Activated T-cell treated with anti-CD3 and anti-CD28 coated beads, Interleukin-2, amount 50 U/mL, for 72 hours (primary cell): ENCODE measurements around the gene BLOC1S3. TPM values are rescaled to one million over a fixed set of nuclear protein-coding genes. Genes with fewer than 3 reads are reported as not detected.

Experiments used
- ATAC-seq, 2 donors: fragments of 150-1000 bp; cut with Tn5 transposase; replicated peaks in 1 of 2; 2 replicates each; pipeline ENCODE4 v1.10.0; 2021; ENCODE audit warnings: moderate library complexity in 2 of 2, mild to moderate bottlenecking in 1 of 2
- DNase-seq, 2 donors: peaks; one replicate each; pipeline ENCODE4 v3.0.0; 2021 to 2022; ENCODE audit warnings: mixed read lengths in 1 of 2
- H3K27ac Mint-ChIP-seq: one replicate; pipeline ENCODE4 v1.8.0; 2022; ENCODE audit warnings: mild to moderate bottlenecking, moderate library complexity, mixed read lengths
- H3K27me3 Mint-ChIP-seq: one replicate; pipeline ENCODE4 v1.8.0; 2022; ENCODE audit warnings: low read depth, mixed read lengths
- H3K36me3 Mint-ChIP-seq, 2 donors: one replicate each; pipeline ENCODE4 v1.8.0; 2022; ENCODE audit warnings: mixed read lengths in 2 of 2, mild to moderate bottlenecking in 1 of 2; ENCODE audit not compliant: insufficient read depth in 2 of 2
- H3K4me1 Mint-ChIP-seq: one replicate; pipeline ENCODE4 v1.8.0; 2022; ENCODE audit warnings: low read depth, mixed read lengths
- H3K4me3 Mint-ChIP-seq, 2 donors: one replicate each; pipeline ENCODE4 v1.8.0; 2022; ENCODE audit warnings: mild to moderate bottlenecking in 2 of 2, mixed read lengths in 2 of 2, moderate library complexity in 2 of 2
- H3K9me3 Mint-ChIP-seq, 2 donors: one replicate each; pipeline ENCODE4 v1.8.0; 2022; ENCODE audit warnings: mixed read lengths in 2 of 2
- total RNA-seq, 2 donors: library from RNA; stranded (reverse); gene quantifications; one replicate each; pipeline ENCODE4 v1.2.3, GENCODE V29; 2022

BLOC1S3 gene, protein sequence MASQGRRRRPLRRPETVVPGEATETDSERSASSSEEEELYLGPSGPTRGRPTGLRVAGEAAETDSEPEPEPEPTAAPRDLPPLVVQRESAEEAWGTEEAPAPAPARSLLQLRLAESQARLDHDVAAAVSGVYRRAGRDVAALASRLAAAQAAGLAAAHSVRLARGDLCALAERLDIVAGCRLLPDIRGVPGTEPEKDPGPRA
- total RNA-seq = 10 to 100 TPM; 16.7 to 17.7 TPM

DNA sequence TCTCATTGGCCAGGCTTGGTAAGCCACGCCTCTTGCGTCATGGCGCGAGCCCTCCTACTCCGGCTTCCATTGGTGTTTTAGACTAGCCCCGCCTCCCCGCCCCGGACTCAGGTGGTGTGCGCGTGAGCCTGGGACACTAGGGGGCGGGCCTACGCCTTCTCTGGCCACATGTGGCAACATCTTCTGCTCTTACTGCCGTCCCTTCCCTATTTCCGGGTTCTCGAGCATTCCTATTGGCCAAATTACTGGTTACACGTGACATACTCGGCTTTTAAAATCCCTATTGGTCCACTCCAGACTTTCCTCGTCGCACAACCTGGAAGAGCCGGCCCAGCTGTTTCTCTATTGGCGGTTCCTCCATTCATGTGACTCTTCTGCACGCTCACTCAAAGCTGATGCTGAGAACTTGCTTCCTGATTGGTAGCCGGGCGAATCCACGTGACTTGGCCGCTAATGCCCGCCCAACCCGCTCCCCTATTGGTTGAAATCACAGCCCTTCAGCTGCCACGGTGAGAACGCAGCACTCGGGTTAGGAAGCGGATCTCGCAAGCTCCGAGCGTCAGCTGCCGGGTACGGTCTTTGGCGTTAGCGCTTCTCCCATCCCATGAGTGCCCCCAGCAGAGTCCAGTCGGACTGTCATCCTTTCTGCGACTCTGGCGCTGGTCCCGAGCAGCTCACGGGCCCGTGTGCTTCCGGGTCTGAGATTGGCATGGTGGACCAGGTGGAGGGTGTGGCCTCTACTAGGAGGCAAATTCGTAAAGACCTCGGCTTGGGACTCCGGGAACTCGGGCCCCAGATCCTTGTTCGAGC, at the start of gene BLOC1S3:
TSS of gene BLOC1S3 (plus strand) at position 523 of the 810 bp plus-strand sequence. CDS start 513 bp downstream, outside the sequence.
- peak; percentile 90 to 91 for ATAC-seq
- peak within 1 kb of the TSS; percentile 66 for H3K27ac Mint-ChIP-seq
- peak; percentile 100 for DNase-seq

DNA sequence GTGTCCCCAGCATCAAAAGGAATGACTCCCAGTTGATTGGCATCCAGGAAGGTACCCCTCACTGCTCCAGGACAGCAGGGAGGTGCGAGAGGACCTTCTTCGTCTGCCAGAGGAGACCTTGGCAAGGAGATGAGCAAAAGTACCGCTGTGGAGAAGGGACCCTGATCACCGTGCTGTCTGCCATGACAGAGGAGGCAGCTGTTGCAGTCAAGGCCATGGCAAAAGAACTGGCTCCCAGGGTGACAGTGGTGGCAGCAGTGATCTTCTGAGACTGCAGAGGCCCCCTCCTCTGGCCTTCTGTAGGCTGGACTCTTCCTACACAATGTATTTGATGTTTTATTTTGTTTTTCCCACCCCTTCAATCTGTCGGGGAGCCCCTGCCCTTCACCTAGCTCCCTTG, 49.8 kb upstream of the BLOC1S3 start:
- peaks cover 18% of the 10 kb centered on the region for H3K4me1 Mint-ChIP-seq
- DNase-seq = no peak
- no peak overlapping the region for H3K4me3 Mint-ChIP-seq
- H3K36me3 Mint-ChIP-seq = no peaks in the 10 kb centered on the region
- H3K27me3 Mint-ChIP-seq = no peaks in the 10 kb centered on the region
- no peak for ATAC-seq
- H3K27ac Mint-ChIP-seq = no peak overlapping the region
- H3K9me3 Mint-ChIP-seq = no peaks in the 10 kb centered on the region

More for the DNA sequence above, at the start of gene BLOC1S3:
- H3K27me3 Mint-ChIP-seq = no peaks in the 10 kb centered on the region
- H3K4me3 Mint-ChIP-seq = peak within 1 kb of the TSS; percentile 80 to 84
- H3K9me3 Mint-ChIP-seq = no peaks in the 10 kb centered on the region
- H3K36me3 Mint-ChIP-seq = peaks cover 2% of the 10 kb centered on the region in 2 donors
- peaks cover 41% of the 10 kb centered on the region for H3K4me1 Mint-ChIP-seq

DNA sequence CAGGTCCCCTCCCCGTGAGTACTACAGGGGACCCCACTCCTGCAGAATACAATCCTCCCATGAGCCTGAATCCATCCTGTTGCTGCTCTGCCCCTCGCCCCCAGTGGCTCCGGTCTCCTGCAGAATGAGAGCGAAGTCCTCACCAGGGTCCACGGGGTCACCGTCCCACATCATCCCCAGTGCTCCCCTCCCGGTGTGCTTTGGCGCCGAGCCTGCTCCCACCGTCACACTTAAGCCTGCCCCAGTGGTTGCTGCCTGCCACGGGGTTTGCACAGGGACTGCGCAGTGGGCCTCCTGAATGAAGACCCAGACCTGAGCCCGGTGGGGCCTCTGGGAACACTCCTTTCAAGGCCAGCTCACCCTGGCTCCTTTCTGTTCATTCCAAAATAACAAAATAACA, 48.3 kb upstream of the BLOC1S3 start:
- no peak for DNase-seq
- Mint-ChIP-seq H3K9me3 (no peaks in the 10 kb centered on the region), H3K4me3 (no peak overlapping the region), H3K36me3 (no peaks in the 10 kb centered on the region), H3K27me3 (no peaks in the 10 kb centered on the region), H3K27ac (no peak overlapping the region), H3K4me1 (peaks cover 18% of the 10 kb centered on the region)
- ATAC-seq = no peak

DNA sequence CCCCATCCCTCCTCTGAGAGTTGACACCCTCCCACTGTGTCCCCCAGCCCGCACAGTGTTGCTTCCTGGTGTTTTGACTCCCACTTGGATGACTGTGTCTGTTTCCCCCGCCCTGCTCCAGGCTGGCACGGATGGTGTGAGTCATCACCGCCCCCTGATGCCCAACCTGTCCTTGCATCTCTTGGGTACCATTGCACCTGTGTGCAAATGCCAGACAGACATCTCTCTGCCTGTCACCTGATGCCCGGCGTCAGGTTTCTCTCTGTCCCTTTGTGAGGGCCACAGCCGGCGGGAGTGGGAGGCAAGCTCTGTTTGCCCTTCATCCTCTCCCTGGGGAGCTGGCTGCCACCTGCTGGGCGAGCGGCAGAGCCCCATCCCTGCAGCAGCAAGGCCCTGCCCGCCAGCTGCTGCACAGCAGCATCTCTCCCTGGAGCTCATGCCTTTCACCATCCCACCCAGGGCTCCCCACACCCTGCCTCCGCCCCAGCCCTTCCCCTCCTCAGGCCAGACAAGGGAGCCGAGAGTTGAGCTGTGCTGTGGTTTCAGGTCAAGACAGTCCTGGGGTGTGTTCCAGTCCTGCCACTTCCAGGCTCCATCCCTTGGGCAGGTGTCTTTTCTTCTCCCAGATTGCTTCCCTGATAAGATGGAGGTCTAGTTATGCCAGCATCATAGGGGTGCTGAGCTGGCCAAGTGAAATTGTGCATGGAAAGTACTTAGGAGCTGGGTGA, 47.5 kb upstream of the BLOC1S3 start:
- H3K36me3 Mint-ChIP-seq = no peaks in the 10 kb centered on the region
- H3K27ac Mint-ChIP-seq = no peak overlapping the region
- DNase-seq (no peak), ATAC-seq (no peak)
- no peaks in the 10 kb centered on the region for H3K27me3 Mint-ChIP-seq
- peaks cover 13% of the 10 kb centered on the region for H3K4me1 Mint-ChIP-seq
- H3K4me3 Mint-ChIP-seq = no peak overlapping the region
- no peaks in the 10 kb centered on the region for H3K9me3 Mint-ChIP-seq

DNA sequence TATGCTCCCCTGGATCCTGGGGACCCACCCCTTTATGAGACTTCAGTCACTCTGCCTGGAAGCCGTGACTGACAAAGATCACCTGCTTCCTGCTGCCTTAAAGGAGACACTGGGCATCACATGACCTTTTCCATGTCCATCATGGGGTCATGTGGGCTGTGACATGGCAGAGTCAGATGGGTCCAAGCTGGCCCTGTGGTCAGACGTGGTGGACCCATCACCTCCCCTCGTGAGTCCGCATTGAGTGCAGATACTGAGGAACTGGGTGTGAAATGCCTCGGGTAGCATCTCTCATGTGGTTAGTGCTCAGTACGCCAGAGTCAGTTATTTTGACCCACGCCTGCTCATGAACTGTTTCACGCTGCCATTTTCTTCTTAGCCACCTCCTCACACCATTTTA, 44.9 kb upstream of the BLOC1S3 start:
- Mint-ChIP-seq H3K9me3 (no peaks in the 10 kb centered on the region), H3K4me1 (no peaks in the 10 kb centered on the region), H3K36me3 (no peaks in the 10 kb centered on the region), H3K27ac (no peak overlapping the region), H3K4me3 (no peak overlapping the region), H3K27me3 (no peaks in the 10 kb centered on the region)
- ATAC-seq = no peak
- no peak for DNase-seq

DNA sequence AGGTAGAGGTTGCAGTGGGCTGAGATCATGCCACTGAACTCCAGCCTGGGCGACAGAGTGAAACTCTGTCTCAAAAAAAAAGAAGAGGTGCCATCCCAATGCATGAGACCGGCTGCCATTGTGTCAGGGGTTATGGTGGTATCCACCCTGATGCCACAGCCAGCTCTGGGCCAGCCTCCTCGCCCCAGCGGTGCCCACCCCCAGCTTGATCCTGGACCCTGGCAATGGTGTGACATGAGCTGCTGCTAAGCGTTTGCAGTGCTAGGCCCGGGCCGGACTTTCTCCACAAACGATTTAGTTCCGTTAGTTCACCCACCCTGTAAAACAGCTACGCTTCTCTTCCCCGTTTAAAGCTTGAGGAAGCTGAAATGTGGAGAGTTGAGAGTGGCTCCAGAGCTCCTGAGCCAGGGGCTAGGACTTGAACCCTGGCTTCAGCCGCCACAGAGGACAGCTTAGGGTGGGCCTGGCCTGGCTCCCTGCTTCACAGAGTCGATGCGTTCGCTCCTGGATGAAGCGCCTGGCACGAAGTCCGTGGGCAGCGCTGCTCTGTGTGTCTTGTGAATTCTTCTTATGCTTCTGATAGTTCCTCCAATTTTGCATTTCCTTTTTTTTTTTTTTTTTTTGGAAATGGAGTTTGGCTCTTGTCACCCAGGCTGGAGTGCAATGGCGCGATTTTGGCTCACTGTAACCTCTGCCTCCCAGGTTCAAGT, 43.3 kb upstream of the BLOC1S3 start:
- Mint-ChIP-seq H3K27ac (no peak overlapping the region), H3K4me1 (no peaks in the 10 kb centered on the region), H3K9me3 (no peaks in the 10 kb centered on the region), H3K27me3 (no peaks in the 10 kb centered on the region), H3K4me3 (no peak overlapping the region), H3K36me3 (no peaks in the 10 kb centered on the region)
- no peak for DNase-seq
- ATAC-seq = no peak

DNA sequence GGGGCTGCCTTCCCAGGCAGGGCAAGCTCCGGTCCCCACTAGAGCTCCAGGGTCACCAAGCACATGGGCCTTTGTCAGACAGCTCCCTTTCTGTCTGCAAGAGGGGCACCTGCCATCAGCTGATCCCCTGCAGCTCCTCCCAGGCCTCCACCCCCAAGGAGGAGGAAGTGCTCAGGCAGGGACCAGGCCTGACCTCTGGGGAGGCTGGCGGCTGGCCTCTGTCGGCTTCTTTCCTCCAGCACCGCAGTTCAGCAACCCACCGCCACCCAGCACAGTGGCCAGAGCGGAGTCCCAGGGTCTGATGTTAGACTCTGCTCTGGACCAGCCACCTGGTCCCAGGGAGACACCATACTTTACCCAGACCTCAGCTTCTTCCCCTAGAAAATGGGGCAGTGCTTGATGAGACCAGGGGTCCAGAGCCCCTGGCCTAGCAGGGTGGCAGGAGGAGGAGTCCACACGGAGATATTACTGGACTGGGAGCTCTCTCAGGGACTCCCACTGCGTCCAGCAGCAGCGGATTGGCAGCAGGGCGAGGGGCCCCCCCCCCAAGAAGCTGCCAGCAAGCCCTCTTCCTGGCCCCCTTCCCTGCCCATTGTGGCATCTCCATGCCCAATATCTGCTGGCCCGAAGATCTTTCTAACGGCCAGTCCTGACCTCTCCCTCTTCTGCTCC, 41.9 kb upstream of the BLOC1S3 start:
- Mint-ChIP-seq H3K36me3 (no peaks in the 10 kb centered on the region), H3K4me1 (no peaks in the 10 kb centered on the region), H3K9me3 (no peaks in the 10 kb centered on the region), H3K27ac (no peak overlapping the region), H3K4me3 (no peak overlapping the region), H3K27me3 (no peaks in the 10 kb centered on the region)
- ATAC-seq (no peak), DNase-seq (no peak)

DNA sequence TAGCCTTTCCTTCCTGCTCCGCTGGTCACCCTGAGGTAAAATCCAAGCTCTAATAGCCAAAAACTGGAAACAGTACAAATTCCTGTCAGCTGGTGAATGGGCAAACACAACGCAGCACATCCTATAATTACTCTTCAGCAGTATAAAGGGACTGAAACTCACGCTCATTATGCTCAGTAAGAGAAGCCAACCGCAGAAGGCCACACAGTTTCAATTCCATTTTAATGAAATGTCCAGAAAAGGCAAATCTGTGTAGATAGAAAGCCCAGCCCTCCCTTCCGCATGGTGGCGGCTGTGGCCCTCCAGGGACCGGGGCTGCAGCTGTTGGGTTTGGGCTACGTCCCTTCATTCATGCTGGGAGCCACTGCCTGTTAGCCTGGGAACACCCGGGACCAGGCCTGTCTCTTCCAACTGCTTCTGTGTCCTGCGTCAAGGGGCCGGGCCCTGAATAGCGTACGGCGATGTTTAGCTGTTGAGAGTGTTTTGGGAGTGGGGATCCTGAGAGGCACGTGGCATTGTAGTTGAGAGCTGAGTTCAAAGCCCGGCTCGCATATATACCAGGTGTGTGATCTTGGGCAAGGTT, 41.3 kb upstream of the BLOC1S3 start:
- DNase-seq (no peak), ATAC-seq (no peak)
- Mint-ChIP-seq H3K27me3 (no peaks in the 10 kb centered on the region), H3K9me3 (no peaks in the 10 kb centered on the region), H3K4me3 (no peak overlapping the region), H3K27ac (no peak overlapping the region), H3K4me1 (no peaks in the 10 kb centered on the region), H3K36me3 (no peaks in the 10 kb centered on the region)

DNA sequence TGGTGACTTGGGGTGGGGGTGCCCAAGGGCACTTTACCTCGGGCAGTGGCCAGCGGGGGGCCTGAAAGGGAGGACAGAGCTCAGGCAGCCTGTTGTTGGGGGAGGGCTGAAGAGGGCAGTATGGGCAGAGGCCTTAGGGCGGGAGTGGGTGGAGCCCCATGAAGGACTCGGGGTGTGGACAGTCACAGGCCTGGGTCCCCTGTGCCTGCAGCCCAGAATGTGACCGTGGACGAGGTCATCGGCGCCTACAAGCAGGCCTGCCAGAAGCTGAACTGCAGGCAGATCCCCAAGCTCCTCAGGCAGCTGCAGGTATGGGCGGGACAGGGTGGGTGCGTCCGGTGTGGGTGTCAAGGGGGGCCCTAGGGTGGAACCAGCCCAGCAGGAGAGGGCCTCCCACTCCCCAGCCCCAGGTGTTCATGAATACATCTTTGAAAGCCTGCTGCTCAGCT, 40.3 kb upstream of the BLOC1S3 start:
- Mint-ChIP-seq H3K36me3 (no peaks in the 10 kb centered on the region), H3K27ac (no peak overlapping the region), H3K27me3 (no peaks in the 10 kb centered on the region), H3K4me3 (no peak overlapping the region), H3K4me1 (peaks cover 8% of the 10 kb centered on the region), H3K9me3 (no peaks in the 10 kb centered on the region)
- DNase-seq (no peak), ATAC-seq (no peak)

DNA sequence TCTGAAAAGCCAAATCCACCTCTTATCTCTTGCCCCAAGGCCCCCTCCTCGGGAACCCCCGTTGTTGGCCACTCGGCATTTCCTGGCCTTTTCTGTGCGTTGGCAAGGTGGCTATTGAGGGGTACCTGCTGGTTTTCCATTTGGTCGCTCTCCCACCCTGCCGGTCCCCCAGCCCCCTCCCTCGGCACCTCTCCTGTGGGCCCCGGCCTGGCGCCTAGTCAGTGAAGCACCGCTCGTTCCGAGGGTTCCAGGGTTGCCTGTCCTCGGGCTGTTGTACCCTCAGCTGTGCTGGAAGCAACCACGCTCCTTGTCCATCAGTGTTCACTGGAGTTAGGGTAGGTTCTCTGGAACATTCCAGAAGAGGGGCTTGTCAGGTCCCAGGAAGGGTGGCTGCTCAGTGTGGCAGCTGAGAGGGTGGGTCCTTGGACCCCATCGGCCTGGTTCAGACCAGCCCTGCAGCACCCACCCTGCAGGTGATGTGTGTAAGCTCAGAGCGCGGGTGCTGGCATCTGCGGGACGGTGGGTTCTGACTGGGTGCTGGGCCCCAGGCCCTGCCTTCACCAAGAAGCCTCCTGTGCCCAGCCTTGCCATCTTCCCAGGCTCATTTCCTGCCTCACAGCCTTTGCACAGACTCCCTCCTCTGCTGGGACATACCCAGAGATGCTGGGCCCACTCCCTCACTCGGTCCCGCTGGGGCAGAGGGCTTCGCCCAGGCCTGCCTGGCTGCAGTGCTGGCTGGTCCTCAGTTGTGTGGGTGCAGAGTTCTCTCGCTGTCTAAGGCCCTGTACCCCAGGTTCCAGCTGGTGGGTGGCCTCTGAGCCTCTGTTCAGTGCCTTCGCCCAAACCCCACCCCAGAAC, 39.1 kb upstream of the BLOC1S3 start:
- Mint-ChIP-seq H3K36me3 (no peaks in the 10 kb centered on the region), H3K9me3 (no peaks in the 10 kb centered on the region), H3K27ac (no peak overlapping the region), H3K4me1 (peaks cover 8% of the 10 kb centered on the region), H3K4me3 (no peak overlapping the region), H3K27me3 (no peaks in the 10 kb centered on the region)
- DNase-seq (no peak), ATAC-seq (no peak)

DNA sequence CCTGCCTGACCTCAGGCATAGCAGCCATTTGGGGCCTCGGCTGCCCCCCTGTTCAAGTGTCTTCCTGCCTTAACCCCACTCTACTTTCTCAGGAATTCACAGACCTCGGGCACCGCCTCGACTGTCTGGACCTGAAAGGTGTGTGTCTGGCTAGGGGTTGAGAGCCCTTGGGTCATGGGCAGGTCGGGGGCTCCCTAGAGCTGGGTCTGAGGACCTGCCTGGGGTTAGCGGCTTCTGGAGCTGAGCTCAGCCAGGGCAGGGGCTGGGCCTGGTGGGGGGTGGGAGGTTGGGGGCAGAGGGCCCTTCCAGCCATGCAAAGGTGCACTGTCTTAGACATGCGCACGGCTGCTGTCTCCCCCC, 38.5 kb upstream of the BLOC1S3 start:
- no peaks in the 10 kb centered on the region for H3K36me3 Mint-ChIP-seq
- no peak overlapping the region for H3K27ac Mint-ChIP-seq
- H3K27me3 Mint-ChIP-seq = no peaks in the 10 kb centered on the region
- peaks cover 8% of the 10 kb centered on the region for H3K4me1 Mint-ChIP-seq
- H3K9me3 Mint-ChIP-seq = no peaks in the 10 kb centered on the region
- no peak overlapping the region for H3K4me3 Mint-ChIP-seq
- no peak for DNase-seq
- no peak for ATAC-seq

DNA sequence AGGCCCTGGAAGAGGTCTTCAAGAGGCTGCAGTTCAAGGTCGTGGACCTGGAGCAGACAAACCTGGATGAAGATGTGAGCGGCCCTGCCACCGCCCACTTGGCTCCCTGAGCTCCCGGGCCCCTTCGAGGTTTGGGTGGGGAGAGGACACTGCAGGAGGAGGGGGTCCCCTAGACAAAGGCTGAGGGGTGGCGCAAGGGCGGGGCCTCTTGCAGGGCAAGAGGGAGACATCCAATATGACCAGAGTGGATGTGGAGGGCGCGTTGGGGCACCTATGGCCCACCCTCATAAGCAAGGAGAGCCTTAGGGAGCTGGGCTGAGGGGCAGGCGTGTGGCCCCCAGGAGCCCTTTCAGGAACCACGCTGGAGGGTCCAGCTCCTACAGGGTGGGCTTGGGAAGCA, 38.1 kb upstream of the BLOC1S3 start:
- Mint-ChIP-seq H3K4me3 (no peak overlapping the region), H3K9me3 (no peaks in the 10 kb centered on the region), H3K36me3 (no peaks in the 10 kb centered on the region), H3K4me1 (peaks cover 8% of the 10 kb centered on the region), H3K27ac (no peak overlapping the region), H3K27me3 (no peaks in the 10 kb centered on the region)
- DNase-seq (no peak), ATAC-seq (no peak)
